HepG2 (cell line): ENCODE results near the gene CYSRT1. TPM values are rescaled to one million over a fixed set of nuclear protein-coding genes. Genes with fewer than 3 reads are reported as not detected.

Source experiments
- ARID2 ChIP-seq: sonication (generic); formaldehyde crosslinking; IDR thresholded peaks from 2 replicates; pipeline ENCODE4 v1.8.1; 2022; ENCODE audit warnings: mild to moderate bottlenecking, missing genetic modification reagents, borderline replicate concordance
- CHD4 ChIP-seq: fragments of 200-600 bp; sonication (generic); IDR thresholded peaks from 2 replicates; pipeline ENCODE4 v1.7.0; 2017; ENCODE audit warnings: mild to moderate bottlenecking, low read length, borderline replicate concordance
- GPN1 ChIP-seq: sonication (generic); formaldehyde crosslinking; IDR thresholded peaks from 2 replicates; pipeline ENCODE4 v1.5.1; 2020; ENCODE audit warnings: missing genetic modification reagents, borderline replicate concordance
- NFE2L1 ChIP-seq: sonication (generic); formaldehyde crosslinking; IDR thresholded peaks from 2 replicates; pipeline ENCODE4 v1.4.0; 2020; ENCODE audit warnings: missing genetic modification reagents, mild to moderate bottlenecking, borderline replicate concordance
- NR2F2 ChIP-seq: IDR thresholded peaks from 2 replicates; pipeline ENCODE4 v1.6.1; 2012; ENCODE audit warnings: low read depth, inconsistent platforms, borderline replicate concordance
- SIX1 ChIP-seq: sonication (generic); formaldehyde crosslinking; IDR thresholded peaks from 2 replicates; pipeline ENCODE4 v1.4.0; 2020; ENCODE audit warnings: missing genetic modification reagents, borderline replicate concordance
- THRA ChIP-seq: sonication (generic); formaldehyde crosslinking; IDR thresholded peaks from 2 replicates; pipeline ENCODE4 v1.4.0; 2020; ENCODE audit warnings: missing genetic modification reagents, borderline replicate concordance
- ZNF264 ChIP-seq: sonication (generic); formaldehyde crosslinking; IDR thresholded peaks from 2 replicates; pipeline ENCODE4 v1.4.0; 2020; ENCODE audit warnings: missing genetic modification reagents
- ZNF512 ChIP-seq: sonication (generic); formaldehyde crosslinking; IDR thresholded peaks from 2 replicates; pipeline ENCODE4 v1.4.0; 2020; ENCODE audit warnings: mild to moderate bottlenecking, missing genetic modification reagents
- polyA plus RNA-seq, 8 experiments: library from polyadenylated mRNA; depleted of rRNA in 3 of 8; stranded (reverse) in 7 of 8; unstranded in 1 of 8; fragments of >200 nt; fragmentation: Illumina TruSeq in 4 of 8; extraction: Trizol in 4 of 8; gene quantifications; 2 replicates each; pipeline versions ENCODE4 v1.2.1 to v1.2.3, GENCODE V29; 2011 to 2016; ENCODE audit warnings: low read depth in 4 of 8, missing spikeins in 1 of 8, mixed read lengths in 1 of 8; ENCODE audit not compliant: insufficient read depth in 1 of 8
- total RNA-seq, 5 experiments: library from RNA; depleted of rRNA; stranded (reverse); fragments of >200 nt; fragmentation: Illumina TruSeq; extraction: Trizol; gene quantifications; 2 replicates each; pipeline ENCODE4 v1.2.3, GENCODE V29; 2016; ENCODE audit warnings: low read depth in 1 of 5
- TF ChIP-seq, protein P1 (sequence below), 2 experiments: fragments of 450-650 bp in 1 of 2; sonication (generic) in 1 of 2; formaldehyde crosslinking in 1 of 2; IDR thresholded peaks; 2 replicates each; pipeline versions ENCODE4 v1.6.1 to v1.8.0; 2016 to 2022; ENCODE audit warnings: antibody characterized with exemption in 1 of 2, mild to moderate bottlenecking in 1 of 2, missing genetic modification reagents in 1 of 2
- TF ChIP-seq, protein P2 (sequence below): sonication (generic); formaldehyde crosslinking; IDR thresholded peaks from 2 replicates; pipeline ENCODE4 v1.9.0; 2021; ENCODE audit warnings: missing genetic modification reagents, mild to moderate bottlenecking, borderline replicate concordance
- TF ChIP-seq, protein P3 (sequence below): sonication (generic); formaldehyde crosslinking; IDR thresholded peaks from 2 replicates; pipeline ENCODE4 v1.8.0; 2022; ENCODE audit warnings: mild to moderate bottlenecking, missing genetic modification reagents; ENCODE audit not compliant: insufficient replicate concordance

Gene CYSRT1
- total and polyA plus RNA-seq, 2 of the 13 experiments (the other 11 are each of a cell fraction or from before 2014, with no cell fraction given): 1.5 to 2.1 TPM

DNA sequence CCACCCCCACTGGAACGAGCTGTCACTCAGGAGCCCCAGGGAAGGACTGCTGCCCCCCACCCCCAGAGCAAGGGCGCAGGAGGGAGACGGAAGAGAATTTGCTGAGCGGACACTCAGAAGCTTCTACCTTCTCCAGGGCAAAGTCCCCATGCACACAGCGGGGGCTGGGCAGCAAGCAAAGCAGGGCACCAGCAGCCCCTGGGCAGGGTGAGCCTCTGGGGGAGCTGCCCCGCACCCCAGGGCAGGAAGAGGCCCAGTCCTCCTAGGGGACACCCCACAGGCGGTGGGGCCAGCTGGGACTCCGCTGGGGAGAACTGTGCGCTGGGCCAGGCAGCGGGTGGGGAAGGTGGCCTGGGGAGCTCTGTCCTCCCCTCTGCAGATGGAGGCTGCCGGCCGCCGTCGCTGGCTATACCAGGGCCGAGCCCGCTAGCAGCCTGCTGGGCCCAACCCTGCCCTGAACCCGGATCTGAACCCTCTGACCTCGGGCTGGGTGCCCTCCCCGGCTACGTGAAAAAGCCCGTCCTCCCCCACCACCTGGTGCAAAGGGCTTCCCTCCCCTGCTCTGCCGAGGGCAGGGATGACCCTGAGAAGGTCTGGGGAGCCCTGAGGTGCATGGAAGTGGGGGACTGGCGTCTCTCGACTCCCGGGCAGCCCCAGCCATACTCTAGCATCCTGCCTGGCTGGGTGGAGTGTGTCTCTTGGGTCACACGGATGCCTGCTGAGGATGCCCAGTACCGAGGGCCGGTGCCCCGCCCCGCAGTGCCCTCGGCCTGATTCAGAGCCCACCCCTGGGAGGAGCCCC is 5.1 kb downstream of the CYSRT1 start (continued):
- TF ChIP-seq, protein P1, sequence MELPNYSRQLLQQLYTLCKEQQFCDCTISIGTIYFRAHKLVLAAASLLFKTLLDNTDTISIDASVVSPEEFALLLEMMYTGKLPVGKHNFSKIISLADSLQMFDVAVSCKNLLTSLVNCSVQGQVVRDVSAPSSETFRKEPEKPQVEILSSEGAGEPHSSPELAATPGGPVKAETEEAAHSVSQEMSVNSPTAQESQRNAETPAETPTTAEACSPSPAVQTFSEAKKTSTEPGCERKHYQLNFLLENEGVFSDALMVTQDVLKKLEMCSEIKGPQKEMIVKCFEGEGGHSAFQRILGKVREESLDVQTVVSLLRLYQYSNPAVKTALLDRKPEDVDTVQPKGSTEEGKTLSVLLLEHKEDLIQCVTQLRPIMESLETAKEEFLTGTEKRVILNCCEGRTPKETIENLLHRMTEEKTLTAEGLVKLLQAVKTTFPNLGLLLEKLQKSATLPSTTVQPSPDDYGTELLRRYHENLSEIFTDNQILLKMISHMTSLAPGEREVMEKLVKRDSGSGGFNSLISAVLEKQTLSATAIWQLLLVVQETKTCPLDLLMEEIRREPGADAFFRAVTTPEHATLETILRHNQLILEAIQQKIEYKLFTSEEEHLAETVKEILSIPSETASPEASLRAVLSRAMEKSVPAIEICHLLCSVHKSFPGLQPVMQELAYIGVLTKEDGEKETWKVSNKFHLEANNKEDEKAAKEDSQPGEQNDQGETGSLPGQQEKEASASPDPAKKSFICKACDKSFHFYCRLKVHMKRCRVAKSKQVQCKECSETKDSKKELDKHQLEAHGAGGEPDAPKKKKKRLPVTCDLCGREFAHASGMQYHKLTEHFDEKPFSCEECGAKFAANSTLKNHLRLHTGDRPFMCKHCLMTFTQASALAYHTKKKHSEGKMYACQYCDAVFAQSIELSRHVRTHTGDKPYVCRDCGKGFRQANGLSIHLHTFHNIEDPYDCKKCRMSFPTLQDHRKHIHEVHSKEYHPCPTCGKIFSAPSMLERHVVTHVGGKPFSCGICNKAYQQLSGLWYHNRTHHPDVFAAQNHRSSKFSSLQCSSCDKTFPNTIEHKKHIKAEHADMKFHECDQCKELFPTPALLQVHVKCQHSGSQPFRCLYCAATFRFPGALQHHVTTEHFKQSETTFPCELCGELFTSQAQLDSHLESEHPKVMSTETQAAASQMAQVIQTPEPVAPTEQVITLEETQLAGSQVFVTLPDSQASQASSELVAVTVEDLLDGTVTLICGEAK (IDR thresholded peaks at IDR 0.05): no peak
- TF ChIP-seq, protein P1 (CRISPR knock-in tag; IDR thresholded peaks at IDR 0.05): peak; percentile 68; the same call in 1 of the 2 replicates
- TF ChIP-seq, protein P2, sequence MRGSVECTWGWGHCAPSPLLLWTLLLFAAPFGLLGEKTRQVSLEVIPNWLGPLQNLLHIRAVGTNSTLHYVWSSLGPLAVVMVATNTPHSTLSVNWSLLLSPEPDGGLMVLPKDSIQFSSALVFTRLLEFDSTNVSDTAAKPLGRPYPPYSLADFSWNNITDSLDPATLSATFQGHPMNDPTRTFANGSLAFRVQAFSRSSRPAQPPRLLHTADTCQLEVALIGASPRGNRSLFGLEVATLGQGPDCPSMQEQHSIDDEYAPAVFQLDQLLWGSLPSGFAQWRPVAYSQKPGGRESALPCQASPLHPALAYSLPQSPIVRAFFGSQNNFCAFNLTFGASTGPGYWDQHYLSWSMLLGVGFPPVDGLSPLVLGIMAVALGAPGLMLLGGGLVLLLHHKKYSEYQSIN (CRISPR knock-in tag): no peak
- TF ChIP-seq CHD4: no peak
- no peak for TF ChIP-seq THRA (CRISPR knock-in tag)
- TF ChIP-seq ARID2: no peak
- no peak for TF ChIP-seq NFE2L1 (CRISPR knock-in tag)
- TF ChIP-seq ZNF264 (CRISPR knock-in tag): no peak
- no peak for TF ChIP-seq NR2F2
- TF ChIP-seq, protein P3, sequence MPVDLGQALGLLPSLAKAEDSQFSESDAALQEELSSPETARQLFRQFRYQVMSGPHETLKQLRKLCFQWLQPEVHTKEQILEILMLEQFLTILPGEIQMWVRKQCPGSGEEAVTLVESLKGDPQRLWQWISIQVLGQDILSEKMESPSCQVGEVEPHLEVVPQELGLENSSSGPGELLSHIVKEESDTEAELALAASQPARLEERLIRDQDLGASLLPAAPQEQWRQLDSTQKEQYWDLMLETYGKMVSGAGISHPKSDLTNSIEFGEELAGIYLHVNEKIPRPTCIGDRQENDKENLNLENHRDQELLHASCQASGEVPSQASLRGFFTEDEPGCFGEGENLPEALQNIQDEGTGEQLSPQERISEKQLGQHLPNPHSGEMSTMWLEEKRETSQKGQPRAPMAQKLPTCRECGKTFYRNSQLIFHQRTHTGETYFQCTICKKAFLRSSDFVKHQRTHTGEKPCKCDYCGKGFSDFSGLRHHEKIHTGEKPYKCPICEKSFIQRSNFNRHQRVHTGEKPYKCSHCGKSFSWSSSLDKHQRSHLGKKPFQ (CRISPR knock-in tag): peak; percentile 89
- TF ChIP-seq GPN1: no peak
- TF ChIP-seq ZNF512 (CRISPR knock-in tag): no peak
- no peak; the same call in 1 of the 2 replicates for TF ChIP-seq SIX1 (CRISPR knock-in tag)
